ENCODE data around the gene GNAT1.
A peak's percentile ranks its signal among the peaks of the same experiment; 100 is the strongest.
"Not testable (repeated sequence)": the region's sequence is repeated elsewhere in the genome, so short reads cannot be mapped to it uniquely, and the experiment has no call there.

GNAT1 gene

GRCh38 chr3:50218448-50218847 is 27.0 kb downstream of the GNAT1 start:
- DNase-seq (no peak), ATAC-seq (replicated peaks) (no peak)
- H3K4me1 Mint-ChIP-seq (ENCODE audit: low read depth in 2 of 2), result no peaks in the 10 kb centered on the region
- no peak overlapping the region for H3K27ac Mint-ChIP-seq
- peaks cover 0 to 16% of the 10 kb centered on the region in 2 donors for H3K27me3 Mint-ChIP-seq
- H3K9me3 Mint-ChIP-seq, result no peaks in the 10 kb centered on the region
- H3K36me3 Mint-ChIP-seq (ENCODE audit: insufficient read depth), result no peaks in the 10 kb centered on the region
- H3K4me3 Mint-ChIP-seq, result no peak overlapping the region

GRCh38 chr3:50219285-50219684 is 27.9 kb downstream of the GNAT1 start:
- no peak overlapping the region for H3K27ac Mint-ChIP-seq
- no peaks in the 10 kb centered on the region for H3K4me1 Mint-ChIP-seq (ENCODE audit: low read depth in 2 of 2)
- H3K27me3 Mint-ChIP-seq, result peaks cover 0 to 10% of the 10 kb centered on the region in 2 donors
- H3K9me3 Mint-ChIP-seq, result no peaks in the 10 kb centered on the region
- ATAC-seq (replicated peaks), result no peak
- no peak overlapping the region for H3K4me3 Mint-ChIP-seq
- no peak for DNase-seq
- H3K36me3 Mint-ChIP-seq (ENCODE audit: insufficient read depth), result no peaks in the 10 kb centered on the region

- H3K4me1 Mint-ChIP-seq (ENCODE audit: low read depth in 2 of 2), result no peaks in the 10 kb centered on the region
- DNase-seq, result no peak
- H3K36me3 Mint-ChIP-seq (ENCODE audit: insufficient read depth), result peaks cover under 1% of the 10 kb centered on the region
- H3K9me3 Mint-ChIP-seq, result no peaks in the 10 kb centered on the region
- no peak for ATAC-seq (replicated peaks)
- H3K4me3 Mint-ChIP-seq, result no peak overlapping the region
- no peak overlapping the region for H3K27ac Mint-ChIP-seq
- H3K27me3 Mint-ChIP-seq, result peaks cover 0 to 6% of the 10 kb centered on the region in 2 donors
Measured at GRCh38 chr3:50220109-50220508, 28.7 kb downstream of the GNAT1 start.

GRCh38 chr3:50221051-50221410 is 29.6 kb downstream of the GNAT1 start:
- peaks cover 2 to 5% of the 10 kb centered on the region in 2 donors for H3K4me1 Mint-ChIP-seq (ENCODE audit: low read depth in 2 of 2)
- ATAC-seq (replicated peaks) (no peak), DNase-seq (no peak)
- no peaks in the 10 kb centered on the region for H3K9me3 Mint-ChIP-seq
- H3K36me3 Mint-ChIP-seq (ENCODE audit: insufficient read depth), result peaks cover 3% of the 10 kb centered on the region
- no peaks in the 10 kb centered on the region for H3K27me3 Mint-ChIP-seq
- no peak overlapping the region for H3K4me3 Mint-ChIP-seq
- no peak overlapping the region for H3K27ac Mint-ChIP-seq

- Mint-ChIP-seq H3K27ac (no peak overlapping the region), H3K9me3 (no peaks in the 10 kb centered on the region), H3K27me3 (no peaks in the 10 kb centered on the region), H3K36me3 (ENCODE audit: insufficient read depth) (peaks cover 5% of the 10 kb centered on the region), H3K4me1 (ENCODE audit: low read depth in 2 of 2) (peaks cover 5 to 8% of the 10 kb centered on the region in 2 donors), H3K4me3 (no peak overlapping the region)
- ATAC-seq (replicated peaks) (no peak), DNase-seq (no peak)
Measured at GRCh38 chr3:50221411-50222168, 30.2 kb downstream of the GNAT1 start.

- DNase-seq (no peak), ATAC-seq (replicated peaks) (no peak)
- no peak overlapping the region for H3K4me3 Mint-ChIP-seq
- H3K4me1 Mint-ChIP-seq (ENCODE audit: low read depth in 2 of 2), result peaks cover 9 to 13% of the 10 kb centered on the region in 2 donors
- H3K9me3 Mint-ChIP-seq, result no peaks in the 10 kb centered on the region
- H3K36me3 Mint-ChIP-seq (ENCODE audit: insufficient read depth), result peaks cover 8% of the 10 kb centered on the region
- no peaks in the 10 kb centered on the region for H3K27me3 Mint-ChIP-seq
- H3K27ac Mint-ChIP-seq, result no peak overlapping the region
Measured at GRCh38 chr3:50222169-50222528, 30.7 kb downstream of the GNAT1 start.

GRCh38 chr3:50224639-50225038 is 33.2 kb downstream of the GNAT1 start:
- H3K27ac Mint-ChIP-seq, result no peak overlapping the region
- H3K36me3 Mint-ChIP-seq (ENCODE audit: insufficient read depth), result peaks cover 12% of the 10 kb centered on the region
- no peaks in the 10 kb centered on the region for H3K9me3 Mint-ChIP-seq
- H3K4me3 Mint-ChIP-seq, result no peak overlapping the region
- H3K27me3 Mint-ChIP-seq, result no peaks in the 10 kb centered on the region
- no peak for DNase-seq
- peaks cover 18 to 23% of the 10 kb centered on the region in 2 donors for H3K4me1 Mint-ChIP-seq (ENCODE audit: low read depth in 2 of 2)
- no peak for ATAC-seq (replicated peaks)

GRCh38 chr3:50226888-50227389 is 35.5 kb downstream of the GNAT1 start:
- peaks cover 12% of the 10 kb centered on the region for H3K36me3 Mint-ChIP-seq (ENCODE audit: insufficient read depth)
- H3K9me3 Mint-ChIP-seq, result no peaks in the 10 kb centered on the region

GRCh38 chr3:50227390-50228183 is 36.2 kb downstream of the GNAT1 start:
- peak; percentile 87 to 92 (median 89) for DNase-seq
- ATAC-seq (replicated peaks), result peak; percentile 84
- Mint-ChIP-seq H3K27me3 (no peaks in the 10 kb centered on the region), H3K9me3 (no peaks in the 10 kb centered on the region), H3K4me1 (ENCODE audit: low read depth in 2 of 2) (peaks cover 18 to 23% of the 10 kb centered on the region in 2 donors), H3K27ac (peak overlapping the region; percentile 85 to 91), H3K4me3 (peak overlapping the region; percentile 88 to 98), H3K36me3 (ENCODE audit: insufficient read depth) (peaks cover 12% of the 10 kb centered on the region)

More at GRCh38 chr3:50226888-50227389, 35.5 kb downstream of the GNAT1 start:
- Mint-ChIP-seq H3K4me1 (ENCODE audit: low read depth in 2 of 2) (peaks cover 18 to 23% of the 10 kb centered on the region in 2 donors), H3K27me3 (no peaks in the 10 kb centered on the region), H3K27ac (peak overlapping the region; percentile 85 to 91), H3K4me3 (peak overlapping the region; percentile 88 to 98)
- ATAC-seq (replicated peaks) (peak; percentile 33), DNase-seq (peak in 1 of 3 experiments; percentile 35)

- H3K4me1 Mint-ChIP-seq (ENCODE audit: low read depth in 2 of 2), result peaks cover 18 to 23% of the 10 kb centered on the region in 2 donors
- ATAC-seq (replicated peaks); H3K9me3 Mint-ChIP-seq; DNase-seq; H3K27me3 Mint-ChIP-seq: not testable (repeated sequence)
- H3K4me3 Mint-ChIP-seq, result peak overlapping the region; percentile 88 to 98
- H3K36me3 Mint-ChIP-seq (ENCODE audit: insufficient read depth), result peaks cover 12% of the 10 kb centered on the region
- H3K27ac Mint-ChIP-seq, result peak overlapping the region in 1 of 2 donors; percentile 85
Measured at GRCh38 chr3:50228184-50228763, 36.9 kb downstream of the GNAT1 start.

GRCh38 chr3:50229490-50229889 is 38.1 kb downstream of the GNAT1 start:
- DNase-seq, result no peak
- no peak for ATAC-seq (replicated peaks)
- Mint-ChIP-seq H3K4me3 (peak overlapping the region in 1 of 2 donors; percentile 38), H3K27me3 (no peaks in the 10 kb centered on the region), H3K36me3 (ENCODE audit: insufficient read depth) (peaks cover 12% of the 10 kb centered on the region), H3K27ac (no peak overlapping the region), H3K9me3 (no peaks in the 10 kb centered on the region), H3K4me1 (ENCODE audit: low read depth in 2 of 2) (peaks cover 18 to 25% of the 10 kb centered on the region in 2 donors)

- Mint-ChIP-seq H3K27ac (no peak overlapping the region), H3K4me1 (ENCODE audit: low read depth in 2 of 2) (peaks cover 18 to 25% of the 10 kb centered on the region in 2 donors)
Measured at GRCh38 chr3:50230104-50230793, 38.8 kb downstream of the GNAT1 start.

GRCh38 chr3:50230794-50231125 is 39.4 kb downstream of the GNAT1 start:
- DNase-seq (no peak), ATAC-seq (replicated peaks) (no peak)
- no peak overlapping the region for H3K27ac Mint-ChIP-seq
- H3K27me3 Mint-ChIP-seq, result no peaks in the 10 kb centered on the region
- H3K9me3 Mint-ChIP-seq, result no peaks in the 10 kb centered on the region
- no peak overlapping the region for H3K4me3 Mint-ChIP-seq
- peaks cover 23 to 25% of the 10 kb centered on the region in 2 donors for H3K4me1 Mint-ChIP-seq (ENCODE audit: low read depth in 2 of 2)
- H3K36me3 Mint-ChIP-seq (ENCODE audit: insufficient read depth), result peaks cover 11% of the 10 kb centered on the region

More at GRCh38 chr3:50230104-50230793, 38.8 kb downstream of the GNAT1 start:
- no peak overlapping the region for H3K4me3 Mint-ChIP-seq
- ATAC-seq (replicated peaks) (no peak), DNase-seq (no peak)
- H3K27me3 Mint-ChIP-seq, result no peaks in the 10 kb centered on the region
- peaks cover 10% of the 10 kb centered on the region for H3K36me3 Mint-ChIP-seq (ENCODE audit: insufficient read depth)
- no peaks in the 10 kb centered on the region for H3K9me3 Mint-ChIP-seq

Data from effector memory CD8-positive, alpha-beta T cell (primary cell).